Anterior cingulate cortex (tissue), 58 donors: ENCODE results near the gene RDX.
"Not testable (repeated sequence)": the region's sequence is repeated elsewhere in the genome, so short reads cannot be mapped to it uniquely, and the experiment has no call there.

Source experiments
- DNase-seq, 58 donors: peaks; one replicate each; lab custom pipeline; 2025; lab: John Stamatoyannopoulos, UW

The RDX gene

GRCh38 chr11:110208678-110209312 is 87.6 kb downstream of the RDX start:
- DNase-seq = not testable (repeated sequence)

- DNase-seq = no peak
Measured at GRCh38 chr11:110207123-110207522, 89.3 kb downstream of the RDX start.

- no peak for DNase-seq
Measured at GRCh38 chr11:110200836-110201235, 95.6 kb downstream of the RDX start.

- DNase-seq = no peak
Measured at GRCh38 chr11:110200241-110200640, 96.2 kb downstream of the RDX start.

- DNase-seq = no peak
Measured at GRCh38 chr11:110199184-110199981, 97.0 kb downstream of the RDX start.

- no peak for DNase-seq
Measured at GRCh38 chr11:110198031-110198729, 98.2 kb downstream of the RDX start.

GRCh38 chr11:110196884-110197420 is 99.5 kb downstream of the RDX start:
- DNase-seq = no peak

GRCh38 chr11:110196241-110196754 is 100.1 kb downstream of the RDX start:
- DNase-seq = no peak

GRCh38 chr11:110194211-110194766 is 102.1 kb downstream of the RDX start:
- not testable (repeated sequence) for DNase-seq

GRCh38 chr11:110192604-110193282 is 103.7 kb downstream of the RDX start:
- not testable (repeated sequence) for DNase-seq

- DNase-seq = no peak
Measured at GRCh38 chr11:110190885-110191284, 105.5 kb downstream of the RDX start.

GRCh38 chr11:110187731-110188130 is 108.7 kb downstream of the RDX start:
- no peak for DNase-seq

GRCh38 chr11:110186867-110187266 is 109.5 kb downstream of the RDX start:
- no peak for DNase-seq

- DNase-seq = no peak
Measured at GRCh38 chr11:110186456-110186855, 110.0 kb downstream of the RDX start.

- no peak for DNase-seq
Measured at GRCh38 chr11:110185599-110185998, 110.8 kb downstream of the RDX start.

- DNase-seq = peak in 23 of 58 donors; percentile 7 to 70 (median 34)
Measured at GRCh38 chr11:110185121-110185591, 111.3 kb downstream of the RDX start.

- DNase-seq = no peak
Measured at GRCh38 chr11:110184456-110184855, 112.0 kb downstream of the RDX start.

GRCh38 chr11:110182886-110183285 is 113.5 kb downstream of the RDX start:
- DNase-seq = no peak

GRCh38 chr11:110179064-110179463 is 117.3 kb downstream of the RDX start:
- DNase-seq = no peak

GRCh38 chr11:110177086-110177456 is 119.3 kb downstream of the RDX start:
- DNase-seq = no peak
